ENCODE data around the gene CGB7.
A peak's percentile ranks its signal among the peaks of the same experiment; 100 is the strongest.
"Not testable (repeated sequence)": the region's sequence is repeated elsewhere in the genome, so short reads cannot be mapped to it uniquely, and the experiment has no call there.

The CGB7 gene

DNA sequence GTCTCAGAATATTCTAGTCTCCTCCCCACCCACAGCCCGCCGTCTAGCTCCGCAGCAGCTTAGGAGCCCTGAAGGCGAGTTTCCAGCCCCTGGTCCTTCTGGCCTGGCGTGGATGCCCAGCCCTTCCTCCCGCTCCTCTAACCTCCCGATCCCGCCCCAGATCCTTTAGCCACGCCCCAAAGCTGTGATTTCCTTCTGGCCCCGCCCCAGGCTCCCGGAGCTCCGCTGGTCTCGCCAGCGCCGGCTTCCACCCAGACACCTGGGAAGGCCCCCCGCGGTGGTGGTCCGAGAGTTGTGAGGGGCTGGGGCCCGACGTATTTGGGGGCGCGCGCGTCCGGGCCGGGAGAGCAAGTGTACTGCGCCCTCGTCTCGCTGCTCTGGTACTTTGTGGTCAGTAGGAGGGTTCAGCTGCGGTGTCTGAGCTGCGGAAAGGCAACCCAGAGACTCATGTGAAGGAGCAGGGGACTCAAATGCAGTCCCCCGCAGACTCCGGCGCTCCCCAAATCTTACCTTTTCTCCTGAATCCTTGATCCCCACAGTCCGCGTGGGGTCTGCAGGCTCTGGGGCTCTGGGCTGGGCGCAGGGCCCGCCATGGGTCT lies at the start of gene CGB7:
CGB7 (minus strand) TSS at position 114 of the 599 bp plus-strand sequence. CDS start 2,374 bp downstream, outside the sequence.
- no peak for DNase-seq

- DNase-seq = peak; percentile 53
Observed at GRCh38 chr19:49106648-49107135, 49.1 kb upstream of the CGB7 start.

GRCh38 chr19:49104229-49104864 lies 46.8 kb upstream of the CGB7 start:
- no peak for DNase-seq

DNA sequence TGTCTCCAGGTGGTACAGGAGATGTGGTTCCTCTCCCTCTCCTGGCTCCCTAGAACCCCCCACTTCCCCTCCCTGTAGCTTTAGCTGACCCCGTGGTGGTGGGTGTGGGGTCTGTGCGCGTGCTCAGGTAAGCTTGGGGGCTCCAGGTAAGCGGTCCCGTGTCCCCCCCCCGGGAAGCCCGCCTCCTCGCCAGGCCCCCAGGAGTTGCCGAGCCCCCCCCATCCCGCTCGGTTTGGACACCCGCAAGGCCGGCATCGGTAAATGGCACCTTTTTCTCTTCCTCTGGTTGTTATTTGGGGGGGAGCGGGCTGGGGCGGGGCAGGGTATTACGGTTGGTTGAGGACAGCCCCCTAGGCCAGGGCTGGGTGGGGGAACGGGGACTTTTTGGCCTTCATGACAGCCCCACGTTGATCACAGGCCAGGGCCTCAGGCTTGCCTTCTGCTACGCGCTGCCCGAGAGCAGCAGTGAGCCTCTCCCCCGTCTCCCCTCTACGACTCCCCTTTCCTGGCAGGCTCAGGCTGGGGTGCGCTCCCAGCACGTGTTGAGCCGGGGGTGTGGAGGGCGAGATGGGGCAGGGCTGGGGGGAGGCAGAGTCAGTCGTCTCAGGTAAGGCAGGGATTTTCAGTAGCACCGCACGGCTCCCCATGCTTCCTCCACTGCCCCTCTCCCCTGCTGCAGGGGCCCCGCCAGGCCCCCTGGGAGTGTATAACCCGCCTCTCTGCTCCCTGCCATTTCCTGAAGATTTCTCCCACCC lies 46.0 kb upstream of the CGB7 start:
- DNase-seq = no peak

DNA sequence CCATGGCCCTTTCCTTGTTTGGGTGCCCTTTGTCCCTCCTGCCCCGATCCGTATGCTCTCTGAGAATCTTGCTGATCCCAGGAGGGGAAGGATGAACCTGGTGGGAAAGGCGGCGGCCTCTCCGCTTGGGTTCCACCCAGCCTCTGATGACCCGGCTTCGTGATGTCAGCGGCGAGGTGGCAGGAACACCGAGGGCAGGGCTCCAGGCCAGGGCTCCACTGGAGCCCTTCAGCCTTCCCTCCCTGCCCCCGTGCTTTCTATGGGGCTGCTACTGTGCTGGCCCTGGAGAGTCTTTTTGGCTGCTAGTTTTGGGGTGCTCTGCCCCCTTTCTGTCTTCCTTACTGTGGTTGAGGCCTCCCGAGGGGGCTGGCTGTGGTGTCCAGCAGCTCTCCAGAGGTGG lies 44.8 kb upstream of the CGB7 start:
- no peak for DNase-seq

- DNase-seq = no peak
Observed at GRCh38 chr19:49101160-49101559, 43.6 kb upstream of the CGB7 start.

- no peak for DNase-seq
Observed at GRCh38 chr19:49098795-49099194, 41.2 kb upstream of the CGB7 start.

DNA sequence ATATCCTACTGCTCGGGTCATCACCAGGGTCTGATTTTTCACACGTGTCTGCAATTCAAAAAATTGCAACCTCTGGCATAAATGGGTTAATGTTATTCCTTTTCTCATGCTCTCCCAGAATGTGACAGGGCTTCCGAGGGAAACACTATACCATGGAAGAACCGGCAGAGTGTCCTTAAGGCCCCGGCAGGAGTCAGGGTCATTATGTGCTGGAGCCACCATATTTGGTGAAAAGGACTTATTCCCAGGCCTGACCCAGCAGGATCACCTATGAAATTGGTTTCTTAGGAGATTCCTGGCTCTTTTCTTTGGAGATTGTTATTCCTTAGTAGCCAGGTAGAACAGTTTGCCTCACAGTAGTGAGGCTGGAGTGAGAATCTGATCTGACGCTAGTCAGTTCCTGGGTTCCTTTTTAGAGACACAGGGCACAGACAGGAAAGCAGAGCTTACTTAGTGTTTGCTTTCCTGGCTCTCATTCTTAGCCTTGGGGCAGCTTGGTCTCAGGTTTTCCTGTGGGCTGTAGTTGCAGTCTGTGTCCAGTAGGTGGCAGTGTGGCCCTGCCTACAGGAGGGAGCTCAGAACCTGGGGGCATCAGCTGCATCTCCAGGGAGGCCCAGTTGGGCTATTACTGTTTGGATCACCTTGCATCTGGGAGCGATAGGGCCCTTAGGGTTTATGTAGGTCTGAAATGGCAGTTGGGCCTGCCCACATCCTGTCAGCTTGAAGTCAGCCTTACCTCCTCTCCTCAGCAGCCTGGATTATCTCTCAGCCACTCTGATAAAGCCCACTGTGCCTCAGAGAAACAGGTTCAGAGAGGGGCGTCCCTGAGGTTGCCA lies 40.1 kb upstream of the CGB7 start:
- peak; percentile 64 for DNase-seq

GRCh38 chr19:49094505-49095482 lies 37.2 kb upstream of the CGB7 start:
- DNase-seq = no peak

DNA sequence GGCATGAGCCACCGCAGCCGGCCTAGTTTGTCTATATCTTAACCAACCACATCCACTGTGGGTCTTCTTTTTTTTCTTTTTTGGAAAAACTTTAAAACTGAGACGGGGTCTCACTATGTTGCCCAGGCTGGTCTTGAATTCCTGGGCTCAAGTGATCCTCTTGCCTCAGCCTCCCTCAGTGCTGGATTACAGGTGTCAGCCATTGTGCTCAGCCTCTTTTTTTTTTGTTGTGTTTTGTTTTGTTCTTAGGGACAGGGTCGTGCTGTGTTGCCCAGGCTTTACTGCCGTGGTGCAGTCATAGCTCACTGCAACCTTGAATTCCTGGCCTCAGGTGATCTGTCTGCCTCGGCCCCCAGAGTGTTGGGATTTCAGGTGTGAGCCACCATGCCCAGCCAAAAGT lies 35.1 kb upstream of the CGB7 start:
- DNase-seq = no peak

DNA sequence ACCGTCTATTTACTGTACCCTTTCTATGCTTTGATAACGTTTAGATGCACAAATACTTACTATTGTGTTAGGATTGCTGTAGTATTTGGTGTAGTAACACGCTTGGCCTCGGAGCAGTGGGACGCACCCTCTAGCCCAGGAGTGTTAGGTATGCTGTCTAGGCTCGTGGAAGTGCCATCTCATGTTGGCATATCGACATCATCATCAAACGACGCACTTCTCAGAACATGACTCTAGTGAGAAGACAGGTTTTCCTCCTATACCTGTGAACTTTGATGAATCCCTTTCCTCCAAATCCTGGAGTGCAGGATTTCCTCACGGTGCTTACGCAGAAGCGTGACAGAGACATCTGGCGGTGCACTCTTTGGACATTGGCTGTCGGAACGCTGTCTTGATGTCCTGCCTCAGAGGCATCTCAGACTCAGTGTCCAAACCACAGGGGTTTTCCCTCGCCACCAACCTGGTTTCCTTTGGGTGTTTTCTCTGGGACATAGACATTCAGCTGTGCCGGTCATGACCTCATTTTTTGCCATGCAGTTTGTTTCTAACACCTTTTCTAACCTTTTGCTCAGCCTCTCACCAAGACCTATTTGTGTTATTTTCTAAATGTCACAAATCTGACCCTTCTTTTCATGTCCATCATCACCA lies 34.0 kb upstream of the CGB7 start:
- DNase-seq = no peak

DNA sequence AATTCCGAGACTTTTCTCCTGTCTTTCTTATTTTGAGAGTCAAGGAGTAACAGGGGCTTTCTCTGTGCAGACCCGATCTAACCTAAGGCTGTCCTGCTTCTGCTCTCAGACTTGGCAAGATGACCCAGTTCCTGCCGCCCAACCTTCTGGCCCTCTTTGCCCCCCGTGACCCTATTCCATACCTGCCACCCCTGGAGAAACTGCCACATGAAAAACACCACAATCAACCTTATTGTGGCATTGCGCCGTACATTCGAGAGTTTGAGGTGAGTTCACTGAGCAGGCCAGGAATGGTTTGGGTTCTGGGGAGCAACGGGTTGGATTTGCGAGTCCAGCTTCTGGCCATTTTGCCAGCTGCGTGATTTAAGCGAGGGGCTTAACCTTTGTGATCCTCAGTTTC lies 28.7 kb upstream of the CGB7 start:
- no peak for DNase-seq

- no peak for DNase-seq
Observed at GRCh38 chr19:49085868-49086232, 28.3 kb upstream of the CGB7 start.

- DNase-seq = peak; percentile 99
Observed at GRCh38 chr19:49085020-49085867, 27.7 kb upstream of the CGB7 start, which contains the start of gene SNRNP70. SNRNP70 (plus strand) TSS chr19:49085451; CDS start chr19:49086415, 964 bp downstream.

DNA sequence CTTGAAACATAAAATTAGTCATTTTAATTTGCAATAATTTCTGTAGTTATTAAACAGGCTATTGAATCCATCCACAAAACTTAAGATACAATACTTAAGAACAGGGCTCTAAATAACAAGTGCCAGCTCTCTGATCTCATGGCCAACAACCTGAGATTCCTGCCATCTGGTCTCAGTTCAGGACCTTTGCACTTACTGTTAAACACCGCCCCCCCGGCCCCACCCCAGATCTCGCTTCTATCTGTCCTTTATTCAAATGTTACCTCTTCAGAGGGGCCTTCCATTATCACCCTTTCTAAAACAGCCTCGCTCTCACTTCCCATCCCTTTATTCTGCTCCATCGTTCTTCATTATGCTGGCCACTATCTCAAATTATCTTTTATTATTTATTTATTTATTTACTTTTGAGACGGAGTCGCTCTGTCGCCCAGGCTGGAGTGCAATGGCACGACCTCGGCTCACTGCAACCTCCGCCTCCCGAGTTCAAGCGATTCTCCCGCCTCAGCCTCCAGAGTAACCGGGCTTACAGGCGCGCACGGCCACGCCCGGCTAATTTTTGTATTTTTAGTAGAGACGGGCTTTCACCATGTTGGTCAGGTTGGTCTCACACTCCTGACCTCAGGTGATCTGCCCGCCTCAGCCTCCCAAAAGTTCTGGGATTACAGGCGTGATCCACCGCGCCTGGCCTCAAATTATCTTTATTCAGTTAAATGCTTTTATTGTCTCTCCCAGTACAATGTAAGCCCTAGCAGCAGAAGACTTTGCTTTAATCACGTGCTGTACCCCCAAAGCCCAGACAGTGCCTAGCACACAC lies 26.9 kb upstream of the CGB7 start:
- DNase-seq = no peak

GRCh38 chr19:49081273-49081672 lies 23.7 kb upstream of the CGB7 start:
- DNase-seq = no peak

DNA sequence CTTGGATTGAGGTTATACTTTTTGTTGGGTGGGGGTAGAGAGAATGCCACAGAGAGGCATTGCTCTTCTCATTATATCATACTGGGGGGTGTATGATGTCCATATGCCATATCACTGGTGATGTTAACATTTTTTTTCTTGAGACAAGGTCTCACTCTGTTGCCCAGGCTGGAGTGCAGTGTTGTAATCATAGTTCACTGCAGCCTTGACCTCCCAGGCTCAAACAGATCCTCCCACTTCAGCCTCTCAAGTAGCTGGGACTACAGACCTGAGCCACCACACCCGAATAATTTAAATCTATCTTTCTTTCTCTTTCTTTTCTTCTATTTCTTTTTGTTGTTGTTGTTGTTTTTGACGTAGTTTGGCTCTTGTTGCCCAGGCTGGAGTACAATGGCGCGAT lies 22.8 kb upstream of the CGB7 start:
- DNase-seq = no peak

- DNase-seq = not testable (repeated sequence)
Observed at GRCh38 chr19:49074869-49075268, 17.3 kb upstream of the CGB7 start.
